Esophagus squamous epithelium (tissue), 5 donors: Measurements from ENCODE around the gene BPIFB4. TPM values are rescaled to one million over a fixed set of nuclear protein-coding genes. Genes with fewer than 3 reads are reported as not detected.

ENCODE experiments used
- DNase-seq: peaks from one replicate; lab custom pipeline; 2025; lab: John Stamatoyannopoulos, UW
- H3K27ac ChIP-seq, 4 donors: fragments of 200-600 bp; sonication (generic); one replicate each; pipeline ENCODE4 v1.5.1; 2016 to 2019; ENCODE audit warnings: mild to moderate bottlenecking in 1 of 4
- H3K27me3 ChIP-seq, 4 donors: fragments of 200-600 bp; sonication (generic); 1 replicate in 3 of 4; 2 replicates in 1 of 4; pipeline versions ENCODE4 v1.5.1 to v1.6.0; 2017 to 2021; ENCODE audit warnings: antibody characterized with exemption in 1 of 4
- H3K36me3 ChIP-seq, 3 donors: fragments of 200-600 bp; sonication (generic); one replicate each; pipeline ENCODE4 v1.5.1; 2016 to 2019
- H3K4me1 ChIP-seq, 3 donors: fragments of 200-600 bp; sonication (generic); one replicate each; pipeline ENCODE4 v1.5.1; 2017 to 2019
- H3K4me3 ChIP-seq, 4 donors: fragments of 200-600 bp; sonication (generic); 1 replicate in 3 of 4; 2 replicates in 1 of 4; pipeline ENCODE4 v1.5.1; 2016 to 2019; ENCODE audit warnings: mild to moderate bottlenecking in 2 of 4, moderate library complexity in 1 of 4
- H3K9me3 ChIP-seq, 3 donors: fragments of 200-600 bp; sonication (generic); one replicate each; pipeline ENCODE4 v1.5.1; 2016 to 2019
- CTCF ChIP-seq, 6 experiments: fragments of 450-650 bp in 4 of 6; fragments of 200-600 bp in 2 of 6; sonication (generic) in 2 of 6; IDR thresholded peaks; one replicate each; pipeline ENCODE4 v1.5.1; 2016 to 2019; ENCODE audit warnings: antibody characterized with exemption in 6 of 6, mild to moderate bottlenecking in 4 of 6, moderate library complexity in 4 of 6
- POLR2A ChIP-seq, 4 donors: fragments of 450-650 bp; IDR thresholded peaks; one replicate each; pipeline ENCODE4 v1.6.1; 2017; ENCODE audit warnings: antibody characterized with exemption in 4 of 4, mild to moderate bottlenecking in 4 of 4, moderate library complexity in 3 of 4
- WGBS, 2 donors: methylation state at CpG; one replicate each; pipeline ENCODE4 v1.1.5; 2018; 5-methylcytosine and 5-hydroxymethylcytosine counted together
- intact Hi-C: fragments of 100-400 bp; cut with DNase I; formaldehyde crosslinking; loops from one replicate; pipeline ENCODE4 v1.15.0; 2022
- total RNA-seq, 4 donors: library from RNA; depleted of rRNA; stranded (reverse); fragments of >200 nt; gene quantifications; one replicate each; pipeline ENCODE4 v1.1.0, GENCODE V29; 2016
- donor health status: DM: yes; HTN: yes; CAD: no.

BPIFB4 gene
- total RNA-seq, 4 donors from 2014 or later: not detected

- TF ChIP-seq CTCF (IDR thresholded peaks at IDR 0.05): no peak
- TF ChIP-seq POLR2A (IDR thresholded peaks at IDR 0.05): no peak
- H3K36me3 ChIP-seq: no peaks in the 10 kb centered on the region
- 92% methylated on average over 6 to 18 of the region's 20 CpGs for WGBS, 2 donors
- intact Hi-C loops: no loop called here
- H3K4me3 ChIP-seq: no peak overlapping the region
- no peaks in the 10 kb centered on the region for H3K9me3 ChIP-seq
- H3K4me1 ChIP-seq: no peaks in the 10 kb centered on the region
- H3K27me3 ChIP-seq: peaks cover 0 to 34% (median 0%) of the 10 kb centered on the region in 4 donors
- H3K27ac ChIP-seq: no peak overlapping the region
- DNase-seq: no peak
Measured at GRCh38 chr20:33083544-33084340, 4.3 kb downstream of the BPIFB4 start.

- Histone ChIP-seq H3K4me3 (no peak overlapping the region), H3K4me1 (no peaks in the 10 kb centered on the region), H3K27ac (no peak overlapping the region), H3K36me3 (no peaks in the 10 kb centered on the region), H3K9me3 (no peaks in the 10 kb centered on the region), H3K27me3 (peaks cover 0 to 43% (median 0%) of the 10 kb centered on the region in 4 donors)
- no peak for DNase-seq
- intact Hi-C loops: no loop called here
- no peak for TF ChIP-seq CTCF (IDR thresholded peaks at IDR 0.05)
- no peak for TF ChIP-seq POLR2A (IDR thresholded peaks at IDR 0.05)
- 86 to 91% methylated on average over 7 to 13 of the region's 15 CpGs for WGBS, 2 donors
Measured at GRCh38 chr20:33084722-33085121, 5.3 kb downstream of the BPIFB4 start.

- no peak overlapping the region for H3K4me3 ChIP-seq
- peaks cover 0 to 52% (median 0%) of the 10 kb centered on the region in 4 donors for H3K27me3 ChIP-seq
- DNase-seq: no peak
- no peak overlapping the region for H3K27ac ChIP-seq
- no peaks in the 10 kb centered on the region for H3K4me1 ChIP-seq
- intact Hi-C loops: no loop called here
- WGBS, 2 donors: 70 to 72% methylated on average over 7 to 9 of the region's 14 CpGs
- no peaks in the 10 kb centered on the region for H3K9me3 ChIP-seq
- H3K36me3 ChIP-seq: no peaks in the 10 kb centered on the region
- TF ChIP-seq CTCF (IDR thresholded peaks at IDR 0.05): no peak
- no peak for TF ChIP-seq POLR2A (IDR thresholded peaks at IDR 0.05)
Measured at GRCh38 chr20:33086052-33086722, 6.7 kb downstream of the BPIFB4 start.

- no peak overlapping the region for H3K27ac ChIP-seq
- no peaks in the 10 kb centered on the region for H3K4me1 ChIP-seq
- intact Hi-C loops: loop anchor here (10.0 kb wide), 1 partner anchor 186 kb away; no protein-coding TSS in a partner anchor
- no peaks in the 10 kb centered on the region for H3K9me3 ChIP-seq
- 56 to 83% methylated on average over 2 to 3 of the region's 3 CpGs for WGBS, 2 donors
- TF ChIP-seq POLR2A (IDR thresholded peaks at IDR 0.05): no peak
- no peak for TF ChIP-seq CTCF (IDR thresholded peaks at IDR 0.05)
- no peak overlapping the region for H3K4me3 ChIP-seq
- H3K36me3 ChIP-seq: no peaks in the 10 kb centered on the region
- DNase-seq: no peak
- peaks cover 0 to 19% (median 0%) of the 10 kb centered on the region in 4 donors for H3K27me3 ChIP-seq
Measured at GRCh38 chr20:33091147-33091546, 11.7 kb downstream of the BPIFB4 start.

GRCh38 chr20:33091693-33092092 is 12.2 kb downstream of the BPIFB4 start:
- no peak overlapping the region for H3K4me3 ChIP-seq
- no peaks in the 10 kb centered on the region for H3K36me3 ChIP-seq
- no peak for DNase-seq
- no peak for TF ChIP-seq CTCF (IDR thresholded peaks at IDR 0.05)
- no peak for TF ChIP-seq POLR2A (IDR thresholded peaks at IDR 0.05)
- H3K9me3 ChIP-seq: no peaks in the 10 kb centered on the region
- WGBS, 2 donors: 83 to 86% methylated on average over 3 of the region's 3 CpGs
- peaks cover 0 to 19% (median 0%) of the 10 kb centered on the region in 4 donors for H3K27me3 ChIP-seq
- H3K27ac ChIP-seq: no peak overlapping the region
- no peaks in the 10 kb centered on the region for H3K4me1 ChIP-seq
- intact Hi-C loops: loop anchor here (10.0 kb wide), 1 partner anchor 187 kb away; no protein-coding TSS in a partner anchor
